ENCODE data around the gene TMEM250.

GRCh38 chr9:136087741-136088480 is 30.8 kb downstream of the TMEM250 start:
- TF ChIP-seq YY1 (IDR thresholded peaks at IDR 0.05; ENCODE audit: insufficient read depth, insufficient read length) (no peak), SUZ12 (IDR thresholded peaks at IDR 0.05; ENCODE audit: extremely low read depth, insufficient read depth, insufficient read length) (no peak), ZNF274 (IDR thresholded peaks at IDR 0.05; ENCODE audit: low read depth, low read length) (no peak)

All from NT2/D1 (cell line).